Astrocyte of the cerebellum (primary cell): ENCODE data around the gene PARPBP.

Source experiments
- DNase-seq: peaks from one replicate; pipeline ENCODE4 v3.0.0-alpha.2; 2011; ENCODE audit warnings: low read depth
- H3K4me3 ChIP-seq: 2 replicates; pipeline ENCODE4 v1.5.1; 2011; ENCODE audit warnings: mild to moderate bottlenecking, low read depth, low read length, moderate library complexity
- in situ Hi-C: cut with HindIII; loops from 2 replicates; pipeline ENCODE4 v1.10.0; 2017; ENCODE audit warnings: low sequenced_read_pairs
- TF ChIP-seq, protein P1 (sequence below): IDR thresholded peaks from 2 replicates; pipeline ENCODE4 v1.5.1; 2012; ENCODE audit warnings: low read length, low read depth, moderate library complexity, mild to moderate bottlenecking; ENCODE audit errors: missing control alignments

Gene PARPBP

DNA sequence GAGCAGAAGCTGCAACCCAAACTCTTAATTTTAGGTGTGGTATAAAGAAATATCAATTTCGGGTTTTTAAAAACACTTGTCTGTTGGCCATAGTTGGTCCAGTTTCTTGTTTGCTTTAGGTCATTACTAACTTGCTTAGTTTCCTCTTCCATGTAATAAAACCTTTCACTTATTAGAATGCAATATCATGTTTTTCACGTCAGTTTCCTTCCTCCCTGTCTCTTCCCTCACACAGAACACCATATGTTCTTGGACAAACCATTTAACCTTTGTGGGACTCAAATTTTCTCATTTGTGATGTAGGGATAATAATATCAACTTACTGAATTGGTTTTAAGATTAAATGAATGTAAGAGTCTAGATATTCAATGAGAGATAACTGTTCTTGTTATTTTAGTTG lies 54.8 kb downstream of the PARPBP start:
- no peak overlapping the region for H3K4me3 ChIP-seq
- DNase-seq: no peak
- TF ChIP-seq, protein P1, sequence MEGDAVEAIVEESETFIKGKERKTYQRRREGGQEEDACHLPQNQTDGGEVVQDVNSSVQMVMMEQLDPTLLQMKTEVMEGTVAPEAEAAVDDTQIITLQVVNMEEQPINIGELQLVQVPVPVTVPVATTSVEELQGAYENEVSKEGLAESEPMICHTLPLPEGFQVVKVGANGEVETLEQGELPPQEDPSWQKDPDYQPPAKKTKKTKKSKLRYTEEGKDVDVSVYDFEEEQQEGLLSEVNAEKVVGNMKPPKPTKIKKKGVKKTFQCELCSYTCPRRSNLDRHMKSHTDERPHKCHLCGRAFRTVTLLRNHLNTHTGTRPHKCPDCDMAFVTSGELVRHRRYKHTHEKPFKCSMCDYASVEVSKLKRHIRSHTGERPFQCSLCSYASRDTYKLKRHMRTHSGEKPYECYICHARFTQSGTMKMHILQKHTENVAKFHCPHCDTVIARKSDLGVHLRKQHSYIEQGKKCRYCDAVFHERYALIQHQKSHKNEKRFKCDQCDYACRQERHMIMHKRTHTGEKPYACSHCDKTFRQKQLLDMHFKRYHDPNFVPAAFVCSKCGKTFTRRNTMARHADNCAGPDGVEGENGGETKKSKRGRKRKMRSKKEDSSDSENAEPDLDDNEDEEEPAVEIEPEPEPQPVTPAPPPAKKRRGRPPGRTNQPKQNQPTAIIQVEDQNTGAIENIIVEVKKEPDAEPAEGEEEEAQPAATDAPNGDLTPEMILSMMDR: no peak
- in situ Hi-C loops: no loop called here

GRCh38 chr12:102182635-102183034 lies 62.7 kb downstream of the PARPBP start:
- no peak overlapping the region for H3K4me3 ChIP-seq
- DNase-seq: no peak
- TF ChIP-seq, protein P1: no peak
- in situ Hi-C loops: no loop called here

DNA sequence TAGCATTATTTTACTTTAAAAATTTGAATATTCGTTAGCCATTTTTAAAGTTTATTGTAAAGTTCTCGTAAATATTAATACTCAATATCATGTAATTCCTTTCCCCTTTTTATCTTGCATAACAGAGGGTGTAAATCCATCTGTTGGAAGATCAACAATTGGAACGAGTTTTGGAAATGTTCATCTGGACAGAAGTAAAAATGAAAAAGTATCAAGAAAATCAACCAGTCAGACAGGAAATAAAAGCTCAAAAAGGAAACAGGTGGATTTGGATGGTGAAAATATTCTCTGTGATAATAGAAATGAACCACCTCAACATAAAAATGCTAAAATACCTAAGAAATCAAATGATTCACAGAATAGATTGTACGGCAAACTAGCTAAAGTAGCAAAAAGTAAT lies 75.8 kb downstream of the PARPBP start:
- TF ChIP-seq, protein P1: no peak
- H3K4me3 ChIP-seq: no peak overlapping the region
- DNase-seq: no peak
- in situ Hi-C loops: no loop called here

GRCh38 chr12:102197789-102198188 lies 77.8 kb downstream of the PARPBP start, which contains the start of gene PMCH:
Gene PMCH (minus strand): TSS chr12:102197833. CDS start chr12:102197770, 63 bp downstream.
- DNase-seq: peak; percentile 16
- no peak within 1 kb of the TSS for H3K4me3 ChIP-seq
- in situ Hi-C loops: no loop called here
- TF ChIP-seq, protein P1: no peak

DNA sequence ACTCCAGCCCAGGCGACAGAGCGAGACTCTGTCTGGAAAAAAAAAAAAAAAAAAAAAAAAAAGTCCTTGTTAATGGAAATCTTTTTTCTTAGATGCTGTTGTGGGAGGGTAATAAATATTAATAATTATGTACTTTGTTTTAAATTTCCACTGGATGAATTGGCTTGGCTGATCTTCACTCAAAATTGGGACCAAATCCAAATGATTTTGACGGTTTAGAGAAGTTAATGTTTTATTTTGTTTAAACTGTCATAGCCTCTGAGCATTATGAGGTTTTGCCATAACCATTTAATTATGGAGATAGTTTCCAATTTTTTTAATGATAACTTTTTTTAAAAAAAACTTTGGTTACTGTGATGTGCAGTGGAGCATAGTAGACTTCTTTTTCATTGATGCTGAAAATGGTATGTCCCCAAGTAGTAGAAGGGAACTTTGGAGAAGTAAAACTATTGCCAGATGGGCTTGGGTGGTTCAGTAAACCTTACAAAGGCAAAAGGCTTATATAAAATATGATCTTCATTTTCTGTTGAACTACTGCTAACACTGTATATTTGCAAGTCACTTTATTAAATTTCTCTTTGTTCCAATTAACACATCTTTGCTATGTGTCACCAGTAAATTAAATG lies 81.6 kb downstream of the PARPBP start:
- no peak overlapping the region for H3K4me3 ChIP-seq
- no peak for DNase-seq
- TF ChIP-seq, protein P1: no peak
- in situ Hi-C loops: no loop called here

DNA sequence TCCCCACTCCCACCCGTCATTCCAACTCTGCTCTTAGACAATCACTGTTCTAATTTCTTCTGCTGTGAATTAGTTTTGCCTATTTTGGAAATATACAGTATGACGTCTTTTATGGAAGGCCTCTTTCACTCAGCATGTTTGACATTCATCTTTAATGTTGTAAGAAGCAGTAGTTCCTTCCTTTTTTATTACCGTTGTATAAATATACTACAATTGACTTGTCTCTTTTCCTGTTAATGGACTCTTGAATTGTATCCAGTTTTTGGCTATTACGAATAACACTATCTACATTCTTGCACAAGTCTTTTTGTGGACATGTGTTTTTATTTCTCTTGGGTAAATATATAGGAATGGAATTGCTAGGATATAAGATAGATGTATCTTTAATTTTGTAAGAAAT lies 82.6 kb downstream of the PARPBP start:
- TF ChIP-seq, protein P1: no peak
- no peak overlapping the region for H3K4me3 ChIP-seq
- in situ Hi-C loops: no loop called here
- DNase-seq: no peak

GRCh38 chr12:102204025-102204424 lies 84.0 kb downstream of the PARPBP start:
- TF ChIP-seq, protein P1: no peak
- no peak overlapping the region for H3K4me3 ChIP-seq
- in situ Hi-C loops: no loop called here
- DNase-seq: no peak
